HG02840 (cell line): ENCODE data around the gene PSMB9.

Source experiments
- ATAC-seq: cut with Tn5 transposase; IDR thresholded peaks from one replicate; pipeline ENCODE4 v1.9.1; 2021; ENCODE audit warnings: mild to moderate bottlenecking, moderate library complexity, moderate number of reproducible peaks; ENCODE audit not compliant: unreplicated experiment, low FRiP score

Gene PSMB9

DNA sequence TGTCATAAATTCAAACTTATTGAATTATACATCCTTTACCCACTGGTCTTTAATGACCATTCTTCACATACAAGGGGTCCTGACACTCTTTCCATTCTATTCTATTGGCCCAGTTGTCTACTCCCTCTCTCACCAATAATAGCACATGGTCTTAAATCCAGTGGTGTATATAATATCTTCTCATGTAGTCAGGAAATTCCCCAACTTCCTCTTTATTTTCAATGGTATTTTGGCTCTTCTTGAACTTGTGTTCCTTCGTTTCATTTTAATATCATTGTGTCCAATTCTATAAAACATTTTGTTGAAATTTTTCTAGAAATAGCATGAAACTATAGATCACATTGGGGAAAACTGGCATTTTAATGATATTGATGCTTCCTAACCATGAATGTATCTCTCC lies 36.8 kb downstream of the PSMB9 start:
- no peak for ATAC-seq

GRCh38 chr6:32894085-32895005 lies 40.4 kb downstream of the PSMB9 start:
- peak; percentile 94 for ATAC-seq

DNA sequence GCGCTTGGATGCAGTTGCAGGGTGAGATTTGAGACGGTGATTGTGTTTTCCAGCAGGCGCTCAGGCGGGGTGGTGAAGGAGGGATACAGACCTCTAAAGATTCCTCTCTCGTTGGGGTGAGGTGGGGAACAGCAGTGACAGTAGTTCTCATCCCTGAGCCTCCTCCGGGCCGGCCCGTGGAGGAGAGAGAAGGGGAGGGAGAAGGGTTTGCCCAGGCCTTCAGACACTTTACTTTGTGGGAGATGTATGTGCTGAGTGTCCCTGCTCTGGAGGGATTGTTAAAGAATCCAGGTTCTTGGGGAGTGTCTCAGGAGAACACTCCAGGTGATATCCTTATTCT lies 41.0 kb downstream of the PSMB9 start:
- no peak for ATAC-seq

- ATAC-seq, result no peak
These were observed 50.0 kb downstream of the PSMB9 start for GRCh38 chr6:32903952-32904351.

DNA sequence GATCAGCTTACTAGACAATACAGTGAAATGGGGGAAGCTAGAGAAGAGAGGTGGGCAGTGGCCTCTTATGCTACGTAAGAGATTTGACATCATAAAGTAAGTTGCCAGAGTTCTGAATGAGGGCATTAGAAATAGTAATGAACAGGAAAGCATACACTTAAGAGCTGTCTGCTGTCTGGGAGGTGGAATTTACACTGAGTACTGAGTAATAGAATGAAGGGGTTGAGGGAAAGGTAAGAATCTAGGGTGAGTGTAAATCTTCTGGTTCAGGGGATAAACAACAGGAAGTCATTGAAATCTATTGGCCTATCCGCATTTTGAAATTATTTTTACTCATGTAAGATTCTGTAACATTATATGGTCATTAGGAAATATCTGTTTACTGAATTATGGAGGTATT lies 51.1 kb downstream of the PSMB9 start:
- ATAC-seq, result no peak

DNA sequence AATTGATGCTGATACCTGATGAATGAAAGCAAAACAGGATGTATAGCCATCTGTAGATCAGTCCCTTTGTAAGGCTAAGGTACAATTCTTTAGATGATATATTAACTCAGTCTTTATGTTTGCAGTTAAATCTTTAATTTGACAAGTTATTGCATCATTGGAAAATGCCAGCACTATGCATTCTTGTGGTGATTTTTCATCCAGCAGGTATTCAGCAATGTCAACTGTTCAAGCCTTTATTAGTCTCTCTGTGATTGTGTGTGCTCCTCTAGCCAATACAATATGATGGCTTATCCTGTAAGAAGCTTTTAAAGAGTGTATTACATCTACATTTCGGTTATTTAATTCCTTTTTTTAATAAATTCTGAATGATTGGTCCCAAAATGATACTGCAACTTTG lies 52.5 kb downstream of the PSMB9 start:
- ATAC-seq, result no peak

GRCh38 chr6:32908897-32909296 lies 54.9 kb downstream of the PSMB9 start:
- ATAC-seq, result no peak
